Tibial artery (tissue), 4 donors: ENCODE results near the gene GRIK4.

ENCODE experiments used
- DNase-seq, 2 donors: peaks; one replicate each; pipeline ENCODE4 v3.0.0-alpha.2; 2019
- H3K27ac ChIP-seq, 2 donors: fragments of 200-600 bp; sonication (generic) in 1 of 2; 1 replicate in 1 of 2; 2 replicates in 1 of 2; pipeline ENCODE4 v1.5.1; 2018 to 2019; ENCODE audit warnings: mild to moderate bottlenecking in 1 of 2
- H3K27me3 ChIP-seq, 2 donors: fragments of 200-600 bp; sonication (generic) in 1 of 2; one replicate each; pipeline versions ENCODE4 v1.5.1 to v1.6.0; 2016 to 2019
- H3K36me3 ChIP-seq, 3 donors: fragments of 200-600 bp; sonication (generic) in 2 of 3; one replicate each; pipeline ENCODE4 v1.5.1; 2016 to 2019; ENCODE audit warnings: mild to moderate bottlenecking in 2 of 3
- H3K4me1 ChIP-seq, 4 donors: fragments of 200-600 bp; sonication (generic) in 2 of 4; 1 replicate in 3 of 4; 2 replicates in 1 of 4; pipeline ENCODE4 v1.5.1; 2016 to 2019
- H3K4me3 ChIP-seq, 2 donors: fragments of 200-600 bp; sonication (generic) in 1 of 2; 1 replicate in 1 of 2; 2 replicates in 1 of 2; pipeline ENCODE4 v1.5.1; 2018 to 2019; ENCODE audit warnings: mild to moderate bottlenecking in 2 of 2
- H3K9me3 ChIP-seq, 3 donors: fragments of 200-600 bp; sonication (generic) in 1 of 3; one replicate each; pipeline ENCODE4 v1.5.1; 2016 to 2019
- intact Hi-C: fragments of 100-400 bp; cut with DNase I; formaldehyde crosslinking; loops from one replicate; pipeline ENCODE4 v1.15.0; 2023; ENCODE audit warnings: low total_unique reads
- TF ChIP-seq, protein P1 (sequence below), 2 experiments: fragments of 200-600 bp in 1 of 2; fragments of 450-650 bp in 1 of 2; IDR thresholded peaks; one replicate each; pipeline ENCODE4 v1.5.1; 2017 to 2019; ENCODE audit warnings: antibody characterized with exemption in 2 of 2, mild to moderate bottlenecking in 1 of 2, moderate library complexity in 1 of 2

The GRIK4 gene

DNA sequence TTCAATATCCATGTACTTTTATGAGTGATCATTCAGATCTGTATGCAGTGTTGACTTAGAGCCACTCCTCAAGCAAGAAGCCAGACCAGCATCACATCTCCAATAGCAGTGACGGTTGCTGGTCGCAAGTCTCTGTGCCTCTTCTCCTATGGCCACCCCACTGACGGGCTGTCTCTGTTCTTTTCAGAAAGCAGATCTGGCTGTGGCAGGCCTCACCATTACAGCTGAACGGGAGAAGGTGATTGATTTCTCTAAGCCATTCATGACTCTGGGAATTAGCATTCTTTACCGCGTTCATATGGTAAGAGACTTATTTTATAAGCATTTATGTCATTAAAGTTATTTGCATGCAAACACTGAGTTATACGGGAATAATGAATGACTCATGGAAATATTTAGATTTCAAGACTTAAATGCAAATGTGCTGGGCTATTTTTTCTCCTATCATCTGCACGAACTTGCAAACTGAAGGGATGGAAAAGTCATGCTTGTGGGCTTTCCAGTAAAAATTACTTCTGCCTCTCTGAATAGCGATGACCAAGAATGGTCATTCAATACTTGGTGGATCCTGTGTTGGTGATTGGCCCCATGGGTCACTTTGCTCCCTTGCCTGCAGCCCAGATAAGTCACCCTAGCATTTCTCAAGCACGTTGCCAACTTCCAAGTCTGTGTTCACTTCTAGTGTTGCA, 428.8 kb downstream of the GRIK4 start:
- H3K36me3 ChIP-seq, result no peaks in the 10 kb centered on the region
- peaks cover 0 to 21% of the 10 kb centered on the region in 2 donors for H3K27me3 ChIP-seq
- TF ChIP-seq, protein P1, sequence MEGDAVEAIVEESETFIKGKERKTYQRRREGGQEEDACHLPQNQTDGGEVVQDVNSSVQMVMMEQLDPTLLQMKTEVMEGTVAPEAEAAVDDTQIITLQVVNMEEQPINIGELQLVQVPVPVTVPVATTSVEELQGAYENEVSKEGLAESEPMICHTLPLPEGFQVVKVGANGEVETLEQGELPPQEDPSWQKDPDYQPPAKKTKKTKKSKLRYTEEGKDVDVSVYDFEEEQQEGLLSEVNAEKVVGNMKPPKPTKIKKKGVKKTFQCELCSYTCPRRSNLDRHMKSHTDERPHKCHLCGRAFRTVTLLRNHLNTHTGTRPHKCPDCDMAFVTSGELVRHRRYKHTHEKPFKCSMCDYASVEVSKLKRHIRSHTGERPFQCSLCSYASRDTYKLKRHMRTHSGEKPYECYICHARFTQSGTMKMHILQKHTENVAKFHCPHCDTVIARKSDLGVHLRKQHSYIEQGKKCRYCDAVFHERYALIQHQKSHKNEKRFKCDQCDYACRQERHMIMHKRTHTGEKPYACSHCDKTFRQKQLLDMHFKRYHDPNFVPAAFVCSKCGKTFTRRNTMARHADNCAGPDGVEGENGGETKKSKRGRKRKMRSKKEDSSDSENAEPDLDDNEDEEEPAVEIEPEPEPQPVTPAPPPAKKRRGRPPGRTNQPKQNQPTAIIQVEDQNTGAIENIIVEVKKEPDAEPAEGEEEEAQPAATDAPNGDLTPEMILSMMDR (IDR thresholded peaks at IDR 0.05), result no peak
- no peak overlapping the region for H3K4me3 ChIP-seq
- intact Hi-C loops, result no loop called here
- H3K4me1 ChIP-seq, result no peaks in the 10 kb centered on the region
- no peak for DNase-seq
- no peak overlapping the region for H3K27ac ChIP-seq
- H3K9me3 ChIP-seq, result peaks cover 0 to 8% (median 5%) of the 10 kb centered on the region in 3 donors

DNA sequence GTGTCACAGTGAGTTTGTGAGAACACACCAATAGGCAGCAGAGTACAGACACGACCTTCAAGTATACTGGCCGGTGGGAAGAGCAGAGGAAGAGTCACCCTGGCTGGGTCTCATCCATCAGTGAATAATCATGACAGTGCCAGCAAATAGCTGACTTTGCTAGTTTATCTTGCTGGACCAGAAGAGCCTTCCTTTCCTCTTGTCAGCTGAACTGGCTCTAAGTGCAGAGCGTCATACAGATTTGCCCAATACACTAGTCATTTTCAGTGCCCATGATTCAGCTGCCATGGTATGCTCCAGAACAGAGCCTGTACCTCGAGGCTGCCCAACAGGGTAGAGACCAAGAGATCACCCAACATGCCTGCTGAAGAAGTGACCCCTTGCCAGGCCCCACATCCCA, 429.5 kb downstream of the GRIK4 start:
- Histone ChIP-seq H3K9me3 (peaks cover 0 to 10% (median 5%) of the 10 kb centered on the region in 3 donors), H3K4me1 (no peaks in the 10 kb centered on the region), H3K4me3 (no peak overlapping the region), H3K36me3 (no peaks in the 10 kb centered on the region), H3K27ac (no peak overlapping the region), H3K27me3 (peaks cover 0 to 21% of the 10 kb centered on the region in 2 donors)
- DNase-seq, result no peak
- intact Hi-C loops, result no loop called here
- TF ChIP-seq, protein P1 (IDR thresholded peaks at IDR 0.05), result no peak

DNA sequence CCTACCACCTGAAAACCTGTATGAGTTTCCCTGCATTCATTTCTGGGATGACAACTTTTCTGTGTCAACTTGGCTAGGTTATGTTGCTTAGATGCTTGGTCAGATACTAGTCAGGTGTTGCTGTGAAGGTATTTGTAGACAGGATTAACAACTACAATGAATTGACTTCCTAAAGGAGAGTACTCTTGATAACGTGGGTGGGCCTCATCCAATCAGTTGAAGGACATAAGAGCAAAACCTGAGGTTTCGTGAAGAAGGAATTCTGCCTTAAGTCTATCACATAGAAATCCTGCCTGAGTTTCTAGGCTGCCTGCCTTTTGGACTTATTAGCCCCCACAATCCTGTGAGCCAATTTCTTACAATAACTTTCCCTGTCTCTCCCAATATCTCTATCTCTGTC, 431.2 kb downstream of the GRIK4 start:
- DNase-seq, result no peak
- intact Hi-C loops, result no loop called here
- Histone ChIP-seq H3K27ac (no peak overlapping the region), H3K4me1 (no peaks in the 10 kb centered on the region), H3K4me3 (no peak overlapping the region), H3K27me3 (peaks cover 0 to 22% of the 10 kb centered on the region in 2 donors), H3K9me3 (peaks cover 0 to 10% (median 5%) of the 10 kb centered on the region in 3 donors), H3K36me3 (no peaks in the 10 kb centered on the region)
- TF ChIP-seq, protein P1 (IDR thresholded peaks at IDR 0.05), result no peak

DNA sequence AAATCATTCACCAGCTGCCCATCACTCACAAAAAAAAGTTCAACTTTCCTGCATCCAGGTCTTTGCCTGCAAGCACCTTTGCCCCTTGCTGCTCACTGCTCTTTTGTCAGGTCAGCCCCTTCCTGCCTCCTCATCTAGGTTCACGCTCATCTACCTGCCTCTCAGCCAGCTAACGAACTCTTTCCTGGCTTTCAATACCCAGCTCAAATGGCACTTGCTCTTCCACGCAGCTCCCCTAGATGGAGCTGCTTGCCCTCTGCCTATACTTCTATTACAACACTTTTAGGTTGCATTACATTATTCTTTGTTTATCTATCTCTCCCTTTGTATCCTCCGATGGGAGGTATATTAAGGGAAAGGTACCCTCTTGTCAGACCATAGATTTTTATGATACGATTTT, 433.5 kb downstream of the GRIK4 start:
- intact Hi-C loops, result no loop called here
- DNase-seq, result no peak
- no peak overlapping the region for H3K27ac ChIP-seq
- H3K36me3 ChIP-seq, result no peaks in the 10 kb centered on the region
- H3K27me3 ChIP-seq, result peaks cover 0 to 21% of the 10 kb centered on the region in 2 donors
- H3K4me3 ChIP-seq, result no peak overlapping the region
- H3K4me1 ChIP-seq, result no peaks in the 10 kb centered on the region
- peaks cover 0 to 10% (median 5%) of the 10 kb centered on the region in 3 donors for H3K9me3 ChIP-seq
- TF ChIP-seq, protein P1 (IDR thresholded peaks at IDR 0.05), result no peak

DNA sequence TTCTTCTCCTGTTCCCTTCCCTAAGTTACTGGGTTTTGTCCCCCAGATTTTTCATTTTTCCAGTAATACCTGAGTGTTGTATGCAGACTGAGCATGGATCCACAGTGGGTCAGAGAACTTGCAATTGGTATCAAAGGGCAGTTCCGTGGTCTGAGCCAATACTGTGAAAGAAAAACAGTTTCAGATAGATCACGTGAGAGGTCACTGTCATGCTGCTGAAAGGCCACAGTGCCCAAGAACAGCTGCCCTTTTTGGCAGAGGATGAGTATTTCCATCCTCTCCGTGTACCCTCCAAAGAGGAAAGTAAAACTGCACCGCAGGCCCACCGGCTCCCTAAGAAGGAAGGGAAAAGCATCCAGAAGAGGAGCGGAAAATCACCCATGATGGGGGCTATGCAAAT, 439.3 kb downstream of the GRIK4 start:
- TF ChIP-seq, protein P1 (IDR thresholded peaks at IDR 0.05), result no peak
- Histone ChIP-seq H3K27ac (no peak overlapping the region), H3K27me3 (peaks cover 0 to 40% of the 10 kb centered on the region in 2 donors), H3K4me1 (peaks cover 0 to 5% (median 0%) of the 10 kb centered on the region in 4 donors), H3K9me3 (no peaks in the 10 kb centered on the region), H3K36me3 (no peaks in the 10 kb centered on the region), H3K4me3 (no peak overlapping the region)
- DNase-seq, result no peak
- intact Hi-C loops, result no loop called here
